A549 (cell line): Measurements from ENCODE around the gene ABCC4.

Experiments
- POLR2A ChIP-seq: IDR thresholded peaks from 2 replicates; pipeline ENCODE4 v1.6.1; 2012; ENCODE audit warnings: mild to moderate bottlenecking, low read length
- ZC3H11A ChIP-seq: fragments of 450-650 bp; IDR thresholded peaks from 2 replicates; pipeline ENCODE4 v1.6.1; 2014; ENCODE audit warnings: antibody characterized with exemption, mild to moderate bottlenecking

GRCh38 chr13:95195146-95195545, 106.1 kb downstream of the ABCC4 start:
- TF ChIP-seq POLR2A (no peak), ZC3H11A (no peak)
